ENCODE results near the gene ASB4.
A peak's percentile ranks its signal among the peaks of the same experiment; 100 is the strongest.
"Not testable (repeated sequence)": the region's sequence is repeated elsewhere in the genome, so short reads cannot be mapped to it uniquely, and the experiment has no call there.

Gene ASB4, protein sequence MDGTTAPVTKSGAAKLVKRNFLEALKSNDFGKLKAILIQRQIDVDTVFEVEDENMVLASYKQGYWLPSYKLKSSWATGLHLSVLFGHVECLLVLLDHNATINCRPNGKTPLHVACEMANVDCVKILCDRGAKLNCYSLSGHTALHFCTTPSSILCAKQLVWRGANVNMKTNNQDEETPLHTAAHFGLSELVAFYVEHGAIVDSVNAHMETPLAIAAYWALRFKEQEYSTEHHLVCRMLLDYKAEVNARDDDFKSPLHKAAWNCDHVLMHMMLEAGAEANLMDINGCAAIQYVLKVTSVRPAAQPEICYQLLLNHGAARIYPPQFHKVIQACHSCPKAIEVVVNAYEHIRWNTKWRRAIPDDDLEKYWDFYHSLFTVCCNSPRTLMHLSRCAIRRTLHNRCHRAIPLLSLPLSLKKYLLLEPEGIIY

DNA sequence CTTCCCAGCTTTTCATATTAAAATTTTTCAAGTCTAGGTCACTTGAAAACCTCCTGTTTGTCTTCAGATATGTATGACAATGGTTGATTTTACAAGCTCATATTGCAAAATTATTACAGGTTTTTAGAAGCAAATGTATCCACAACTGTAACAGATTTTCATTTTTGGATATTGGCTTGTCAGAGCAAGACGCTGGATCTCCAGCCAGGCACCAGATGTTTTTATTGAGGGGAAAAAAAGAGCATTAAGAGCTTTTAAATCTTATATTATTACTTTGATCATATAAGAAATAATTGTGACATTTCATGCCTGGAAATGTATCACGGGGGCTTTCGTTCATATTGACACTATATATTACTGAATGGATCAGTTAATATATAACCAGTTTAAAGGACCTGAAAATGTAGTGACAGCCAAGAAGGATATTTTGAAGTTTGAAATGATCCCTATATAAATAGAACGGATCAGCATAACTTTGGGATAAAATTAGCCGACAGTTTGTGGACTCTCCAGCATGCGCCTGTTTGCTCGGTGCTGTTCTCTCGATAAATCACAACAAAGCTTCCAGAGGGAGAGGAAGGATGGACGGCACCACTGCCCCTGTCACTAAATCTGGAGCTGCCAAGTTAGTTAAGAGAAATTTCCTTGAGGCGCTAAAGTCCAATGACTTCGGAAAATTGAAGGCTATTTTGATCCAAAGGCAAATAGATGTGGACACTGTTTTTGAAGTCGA is at the start of gene ASB4:
ASB4 (plus strand) TSS at position 553 of the 733 bp plus-strand sequence; CDS start at position 582, 29 bp downstream.
- DNase-seq = no peak

DNA sequence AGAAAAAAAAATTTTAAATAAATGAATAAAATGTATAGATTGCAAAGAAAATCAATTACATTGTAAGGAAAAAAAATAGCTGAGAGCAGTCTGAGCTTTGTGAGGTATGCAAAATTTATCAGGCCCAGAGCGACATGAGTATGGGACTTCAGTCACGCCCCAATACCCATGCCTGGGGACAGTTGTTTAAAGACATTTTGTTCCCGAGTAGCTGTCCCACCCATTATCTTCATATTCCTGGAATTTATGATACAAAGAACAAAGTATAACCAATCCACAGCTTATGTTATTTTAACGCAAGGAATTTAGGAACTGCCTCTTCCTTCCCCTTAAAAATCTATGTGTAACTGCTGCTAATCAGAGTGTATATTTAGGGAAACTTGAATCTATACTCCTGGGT is 49.3 kb upstream of the ASB4 start:
- no peak for DNase-seq

DNA sequence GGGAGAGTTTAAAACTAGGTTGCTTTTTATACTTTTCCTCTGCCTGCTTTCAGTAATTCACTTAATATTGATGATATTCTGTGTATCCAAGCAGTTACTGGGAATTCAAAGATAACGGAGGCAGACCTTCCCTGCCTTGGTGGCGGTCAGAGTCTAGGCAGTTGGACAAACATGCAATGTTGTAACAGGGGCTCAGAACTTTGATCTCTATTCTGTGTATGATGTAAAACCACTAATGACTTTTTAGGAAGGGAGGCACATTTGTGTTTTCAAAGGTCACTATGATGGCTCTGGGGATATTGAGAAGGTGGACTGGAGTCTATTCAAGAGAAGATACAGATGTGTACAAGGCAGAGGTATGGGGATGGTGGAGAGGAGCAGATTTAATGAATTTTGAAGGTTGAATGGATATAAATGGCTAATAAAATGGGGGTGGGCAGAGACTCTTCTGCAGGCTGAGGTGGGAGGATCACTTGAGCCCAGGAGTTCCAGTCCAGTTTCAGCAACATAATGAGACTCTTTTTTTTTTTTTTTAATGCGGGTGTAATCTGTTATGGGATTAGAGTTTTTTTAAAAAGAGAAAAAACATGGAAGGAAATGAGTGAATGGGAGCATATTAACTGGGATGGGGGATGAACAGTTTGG is 45.2 kb upstream of the ASB4 start:
- no peak for DNase-seq

DNA sequence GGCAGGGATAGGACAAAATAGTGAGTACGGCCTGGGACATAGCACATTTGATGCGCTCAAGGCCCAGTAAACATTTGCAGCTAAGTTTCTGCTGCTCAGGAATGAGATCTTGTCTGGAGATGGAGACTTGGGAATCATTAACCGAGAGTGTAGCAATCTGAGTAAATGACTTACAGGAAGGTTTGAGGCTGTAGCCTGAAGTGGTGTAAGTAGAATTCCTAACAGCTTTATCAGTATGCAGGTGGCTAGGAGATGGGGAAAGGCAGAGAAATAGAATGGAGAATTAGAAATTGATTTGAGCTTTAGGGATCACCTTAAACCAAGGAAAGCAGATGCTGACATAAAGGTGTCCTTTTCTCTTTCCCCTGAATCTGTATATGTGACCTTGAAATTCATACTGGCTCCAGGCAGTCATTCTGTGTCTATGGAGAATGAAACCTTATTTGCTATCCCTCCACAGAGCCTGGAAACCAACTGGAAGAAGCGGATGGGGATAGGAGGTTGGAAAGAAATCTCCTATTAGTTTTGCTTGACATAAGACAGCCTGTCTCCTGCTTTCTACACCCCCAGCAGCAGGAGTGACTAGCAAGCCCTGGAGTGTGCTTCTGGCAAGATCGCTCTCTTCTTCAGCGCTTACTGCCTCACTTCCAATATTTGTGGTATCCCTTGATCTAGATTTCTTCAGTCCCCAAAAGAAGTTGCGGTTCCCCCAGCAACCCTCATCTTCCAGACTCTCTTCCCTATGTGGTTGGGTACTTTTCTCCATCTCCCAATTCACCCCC is 44.5 kb upstream of the ASB4 start:
- no peak for DNase-seq

DNA sequence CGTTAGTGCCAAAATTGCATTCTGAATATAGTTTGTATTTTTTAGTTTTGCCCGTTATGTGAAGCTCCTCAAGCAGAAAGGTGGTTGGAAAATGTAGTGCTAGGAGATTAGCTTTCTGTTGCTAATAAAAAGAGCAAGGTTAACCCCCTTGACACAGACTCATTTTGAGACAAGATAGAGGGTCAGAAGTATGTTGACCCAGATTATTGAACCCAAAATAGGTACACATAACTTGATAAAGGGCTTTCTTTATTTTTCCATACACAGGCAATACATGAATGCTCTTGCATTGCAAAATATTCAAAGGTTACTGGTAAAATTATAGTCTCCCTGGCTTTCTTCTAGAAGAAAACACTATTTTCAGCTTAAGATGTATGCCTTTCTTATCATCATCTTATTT is 40.9 kb upstream of the ASB4 start:
- DNase-seq = no peak

DNA sequence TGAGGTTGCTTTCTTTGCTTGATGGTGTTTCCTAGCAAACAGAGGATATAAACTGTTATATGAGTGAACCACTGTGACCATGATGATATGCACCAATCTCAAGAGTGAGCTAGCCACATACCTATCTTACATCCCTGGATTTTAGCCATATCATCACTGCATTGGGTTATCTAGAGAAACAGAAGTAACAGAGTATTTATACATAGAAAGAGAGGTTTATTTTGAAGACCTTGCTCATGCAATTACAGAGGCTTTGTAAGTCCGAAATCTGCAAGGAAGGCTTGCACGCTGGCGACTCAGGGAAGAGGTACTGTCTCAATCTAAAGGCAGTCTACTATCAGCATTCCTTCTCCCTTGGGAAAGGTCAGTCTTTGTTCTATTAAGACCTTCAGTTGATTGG is 39.1 kb upstream of the ASB4 start:
- DNase-seq = no peak

DNA sequence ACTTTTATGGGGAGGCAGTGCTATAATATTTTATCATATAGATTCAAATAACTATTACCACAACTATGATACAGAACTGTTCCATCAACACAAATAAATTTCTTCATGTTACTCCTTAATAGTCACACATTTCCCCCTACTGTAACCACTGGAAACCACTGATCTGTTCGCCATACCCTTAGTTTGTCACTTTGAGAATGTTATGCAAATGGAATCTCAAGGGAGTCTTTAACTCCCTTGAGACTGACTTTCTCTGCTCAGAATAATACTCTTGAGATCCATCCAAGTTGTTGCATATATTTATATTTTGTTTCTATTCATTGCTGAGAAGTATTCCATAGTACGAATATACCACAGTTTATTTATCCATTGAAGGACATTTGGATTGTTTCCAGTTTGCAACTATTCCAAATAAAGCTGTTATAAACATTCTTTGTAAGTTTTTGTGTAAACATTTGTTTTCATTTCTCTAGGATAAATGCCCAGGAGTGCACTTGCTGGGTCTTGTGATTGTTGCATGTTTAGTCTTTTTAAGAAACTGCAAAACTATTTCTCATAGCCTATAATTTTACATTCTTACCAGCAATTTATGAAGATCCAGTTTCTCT is 31.2 kb upstream of the ASB4 start:
- no peak for DNase-seq

DNA sequence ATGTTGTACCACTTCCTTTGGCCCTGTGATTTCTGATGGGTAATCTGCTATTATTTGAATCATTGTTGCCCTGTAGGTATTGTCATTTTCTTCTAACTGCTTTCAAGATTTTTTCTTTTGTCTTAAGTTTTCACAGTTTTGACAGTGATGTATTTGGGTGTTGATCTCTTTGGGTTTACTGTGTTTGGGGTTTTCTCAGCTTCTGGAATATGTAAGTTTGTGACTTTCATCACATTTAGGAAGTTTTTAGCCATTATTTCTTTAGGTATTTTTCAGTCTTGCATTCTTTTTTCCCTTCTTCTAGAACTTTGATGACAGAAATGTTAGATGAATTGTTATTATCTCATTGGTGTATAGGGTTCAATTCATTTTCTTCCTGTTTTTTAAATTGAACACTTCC is 27.8 kb upstream of the ASB4 start:
- no peak for DNase-seq

DNA sequence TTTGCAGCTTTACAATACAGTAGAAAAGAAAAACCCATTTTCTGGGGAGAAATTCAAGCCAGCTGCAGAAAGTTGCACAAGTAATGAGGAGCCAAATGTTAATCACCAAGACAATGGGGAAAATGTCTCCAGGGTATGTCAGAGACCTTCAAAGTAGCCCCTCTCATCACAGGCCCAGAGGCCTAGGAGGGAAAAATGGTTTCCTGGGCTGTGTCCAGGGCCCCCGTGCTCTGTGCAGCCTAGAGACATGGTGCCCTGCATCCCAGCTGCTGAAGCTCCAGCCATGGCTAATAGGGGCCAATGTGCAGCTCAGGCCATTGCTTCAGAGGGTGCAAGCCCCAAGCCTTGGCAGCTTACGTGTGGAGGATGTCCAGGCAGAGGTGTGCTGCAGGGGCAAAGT is 25.1 kb upstream of the ASB4 start:
- not testable (repeated sequence) for DNase-seq

DNA sequence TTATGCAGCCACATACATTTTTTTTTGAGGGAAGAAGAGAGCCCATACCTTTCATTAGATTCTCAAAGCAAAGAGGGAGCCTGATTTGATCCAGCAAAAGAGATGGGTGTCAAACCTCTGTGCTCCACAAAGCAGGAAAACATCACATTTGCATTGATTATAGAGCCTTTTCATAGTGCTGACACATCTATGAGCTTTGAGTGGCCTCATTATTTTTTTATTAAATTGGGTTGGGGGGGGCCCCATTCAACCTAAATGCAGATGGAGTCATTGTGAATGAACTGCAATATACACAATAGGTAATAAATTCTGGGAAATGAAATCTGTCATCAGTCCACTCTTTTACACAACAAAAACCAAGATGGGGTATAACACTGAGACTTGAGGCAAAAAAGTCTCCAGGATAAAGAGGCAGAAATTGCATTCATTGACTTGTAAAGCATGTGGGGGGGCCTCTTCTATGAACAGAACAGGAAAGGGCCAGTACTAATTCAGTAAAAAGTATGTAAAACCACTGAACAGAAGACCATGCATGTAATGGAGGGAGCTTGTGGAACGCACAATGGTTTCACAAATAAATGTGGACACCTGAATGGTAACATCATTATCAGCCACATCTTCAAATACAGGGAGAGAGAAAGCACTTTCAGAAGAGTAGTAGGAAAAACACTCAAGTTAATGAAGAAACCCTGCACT is 17.7 kb upstream of the ASB4 start:
- no peak for DNase-seq

DNA sequence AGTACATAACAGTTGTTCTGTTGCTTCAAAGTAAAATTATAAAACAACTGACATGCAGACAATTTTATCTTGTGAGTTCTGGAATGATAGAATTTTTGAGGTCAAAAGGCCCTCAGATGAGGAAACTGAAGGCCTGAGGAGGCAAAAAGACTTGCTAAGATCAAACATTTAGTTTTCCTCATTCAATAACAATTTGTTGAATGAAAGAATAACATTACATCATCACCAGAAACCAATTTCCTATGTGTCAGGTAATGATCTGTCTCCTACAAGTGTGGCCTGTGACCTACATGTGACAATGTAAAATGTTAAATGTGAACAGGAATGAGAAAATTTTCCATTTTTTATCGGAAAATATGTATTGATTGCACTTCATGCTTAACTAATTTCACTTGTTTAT is 16.6 kb upstream of the ASB4 start:
- DNase-seq = no peak

DNA sequence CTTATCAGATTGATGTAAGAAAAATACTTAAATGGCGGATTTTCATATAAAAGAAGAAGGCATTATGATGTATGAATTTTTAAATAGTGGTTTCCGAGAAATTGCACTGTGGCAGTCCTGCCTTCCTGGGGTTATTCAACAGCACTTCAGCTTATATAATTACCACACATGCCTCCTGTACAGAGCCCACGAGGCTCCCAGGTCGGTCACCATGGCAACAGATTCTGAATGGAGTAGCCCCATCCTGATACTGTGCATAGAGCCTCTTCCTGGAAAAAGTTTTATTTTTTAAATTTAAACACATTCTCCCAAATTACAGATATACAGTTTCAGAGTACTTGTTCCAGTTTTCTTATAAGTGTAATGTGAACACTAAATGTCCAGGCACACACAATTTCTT is 15.9 kb upstream of the ASB4 start:
- DNase-seq = no peak

DNA sequence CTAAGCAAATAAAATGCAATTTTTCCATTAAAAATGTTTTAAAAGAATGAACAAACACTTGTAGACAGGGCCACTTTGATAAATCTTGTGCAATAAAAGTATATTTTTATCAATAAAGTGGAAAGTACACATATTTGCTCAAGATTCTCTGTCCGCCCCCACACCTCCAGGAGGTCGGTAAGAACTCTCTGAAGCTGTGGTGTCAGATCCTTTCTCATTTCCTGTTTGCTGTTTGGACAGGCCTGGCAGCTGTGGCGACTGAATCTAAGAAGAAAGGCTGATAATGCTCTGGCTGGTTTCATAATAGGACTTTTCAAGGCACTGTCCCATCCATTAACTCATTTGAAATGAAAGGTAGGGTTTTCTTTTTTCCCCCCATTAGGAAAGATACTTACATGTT is 15.3 kb upstream of the ASB4 start:
- no peak for DNase-seq

DNA sequence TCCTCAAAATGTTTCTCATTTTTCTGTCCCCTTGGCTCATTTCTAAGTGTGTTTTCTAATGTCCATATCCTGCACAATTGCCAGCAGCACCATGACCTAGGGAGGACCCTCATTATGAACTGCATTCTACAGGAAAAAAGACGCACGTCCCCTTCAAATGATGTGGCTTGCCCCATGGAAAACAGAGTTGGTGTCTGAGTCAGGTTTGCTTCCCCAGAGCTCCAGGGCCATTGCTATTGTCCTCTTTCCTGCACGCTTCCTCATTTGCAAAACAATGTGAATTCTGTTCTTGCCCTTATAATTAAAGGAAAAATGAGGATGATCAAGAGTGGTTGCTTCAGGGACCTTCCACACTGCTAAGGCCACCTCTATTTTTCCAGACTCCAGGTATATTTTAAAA is 14.7 kb upstream of the ASB4 start:
- DNase-seq = no peak

DNA sequence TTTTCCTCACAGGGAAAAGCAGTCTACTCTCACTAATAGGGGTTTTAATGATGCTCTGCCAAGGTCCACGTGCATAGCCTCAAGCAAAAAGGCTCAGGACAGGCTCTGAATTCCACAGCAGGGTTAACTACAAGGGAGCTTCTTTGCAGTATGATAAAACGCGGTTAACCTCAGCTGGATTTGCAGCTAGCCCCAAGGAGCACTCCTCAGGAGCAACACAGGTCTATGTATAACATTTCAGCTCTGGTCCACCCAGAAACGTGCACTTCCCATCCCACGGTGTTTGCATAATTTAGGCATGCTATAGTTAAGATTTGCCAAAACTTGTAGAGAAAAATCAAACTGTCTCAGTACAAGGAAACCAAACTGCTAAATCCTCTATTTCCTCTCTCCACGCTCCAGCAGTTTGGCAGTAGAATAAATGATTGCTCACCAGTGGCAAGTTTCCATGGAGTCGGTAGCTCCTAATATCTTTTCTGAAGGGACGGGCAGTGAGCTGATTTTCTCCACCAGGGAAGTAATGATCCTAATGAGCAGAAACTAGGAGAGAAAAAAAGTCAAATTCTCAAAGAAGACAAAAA is 13.1 kb upstream of the ASB4 start:
- DNase-seq = no peak

DNA sequence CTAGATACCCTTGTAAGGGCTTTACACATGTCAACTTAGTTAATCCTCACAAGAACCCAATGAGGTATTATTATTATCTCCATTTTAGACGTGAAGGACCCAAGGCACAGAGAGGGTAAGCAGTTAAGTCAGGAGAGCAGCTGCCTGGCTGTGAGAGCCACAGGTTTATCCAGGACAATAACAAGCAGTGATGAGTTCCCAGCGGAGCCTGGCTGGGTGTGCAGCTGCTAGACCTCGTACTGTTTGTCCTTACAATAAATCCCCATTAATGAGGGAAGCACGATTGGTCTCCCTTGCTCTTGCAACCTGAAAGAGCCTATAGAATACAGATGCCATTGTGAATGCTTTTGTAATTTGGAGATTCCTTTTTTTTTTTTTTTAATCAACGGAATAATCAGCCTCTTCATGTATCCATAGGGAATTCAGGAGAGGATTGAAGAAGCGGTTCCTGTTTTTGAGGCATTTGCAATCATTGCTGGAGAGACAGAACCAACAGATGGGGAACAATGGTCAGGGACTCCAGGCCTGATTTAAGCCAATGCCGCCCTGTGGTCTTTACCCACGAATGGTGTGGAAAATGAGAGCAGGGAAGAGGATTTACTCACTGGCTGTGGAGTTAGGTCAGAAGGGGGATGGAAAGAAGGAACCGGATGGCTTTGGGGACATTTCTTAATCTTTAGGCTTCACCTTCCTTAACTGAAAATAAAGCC is 12.3 kb upstream of the ASB4 start:
- DNase-seq = no peak

DNA sequence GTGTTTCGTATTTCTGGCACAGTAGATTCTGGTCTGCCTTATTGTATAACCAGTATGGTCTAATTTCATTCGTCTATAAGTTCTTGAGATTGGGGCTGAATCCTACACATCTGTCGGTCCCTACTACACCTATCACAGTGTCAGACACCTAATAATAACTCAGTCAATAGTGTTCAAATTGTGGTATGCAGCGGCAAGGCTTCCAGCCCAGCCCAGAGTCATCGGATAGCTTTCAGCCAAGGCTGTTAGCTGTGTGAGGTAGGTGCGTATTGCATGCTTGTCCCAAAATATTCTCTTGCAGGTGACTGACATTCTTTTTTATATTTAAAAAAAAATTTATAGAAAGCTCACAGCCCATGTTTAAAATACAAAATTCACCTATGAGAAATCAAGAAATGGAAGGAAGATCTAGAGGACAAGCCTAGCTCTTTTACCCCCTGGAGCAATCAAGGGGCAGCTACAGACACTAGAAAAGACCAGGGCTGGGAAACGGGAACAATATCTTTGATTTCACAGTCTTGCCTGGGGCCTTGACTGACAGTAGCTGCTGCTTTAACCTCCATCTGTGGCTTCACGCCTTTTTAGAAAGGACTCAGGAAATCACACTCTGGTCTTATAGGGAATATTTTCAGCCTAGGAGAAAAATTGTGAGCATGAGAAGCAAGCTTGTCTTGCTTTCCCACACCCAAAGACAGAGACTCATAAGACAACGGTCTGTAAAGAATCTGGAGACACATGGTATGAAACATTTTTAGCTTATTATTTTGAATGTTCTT is 9.5 kb upstream of the ASB4 start:
- no peak for DNase-seq

DNA sequence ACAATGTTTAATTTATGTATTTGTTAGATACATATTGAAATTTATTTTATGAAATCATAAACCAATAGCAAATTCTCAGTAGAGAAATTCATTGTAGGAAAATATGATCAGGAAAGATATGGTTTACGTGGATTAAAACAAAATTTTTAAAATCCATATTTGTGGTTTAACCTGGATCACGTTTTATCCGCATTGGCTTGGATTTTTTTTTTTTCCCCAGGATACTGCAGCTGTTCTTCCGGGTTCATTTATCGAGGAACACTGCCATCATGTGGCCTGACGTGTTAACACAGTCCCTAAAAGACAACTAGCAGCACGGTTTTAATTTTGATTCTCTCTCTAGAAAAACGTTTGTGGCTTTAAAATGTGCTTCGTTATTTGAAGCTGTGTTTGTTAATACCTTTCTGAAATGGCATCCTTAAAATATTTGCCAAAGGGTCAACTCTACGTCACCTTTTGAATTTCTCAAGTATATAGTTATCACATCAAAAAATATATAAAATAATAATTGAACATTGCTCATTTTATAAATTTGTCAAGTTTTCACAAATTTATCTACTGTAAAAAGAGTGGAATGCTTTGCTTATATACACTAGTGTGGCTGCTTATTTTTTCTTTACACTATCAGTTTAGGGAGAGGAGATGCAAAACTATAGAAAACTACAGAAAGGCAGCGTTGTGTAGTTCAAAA is 8.7 kb upstream of the ASB4 start:
- DNase-seq = peak; percentile 10

DNA sequence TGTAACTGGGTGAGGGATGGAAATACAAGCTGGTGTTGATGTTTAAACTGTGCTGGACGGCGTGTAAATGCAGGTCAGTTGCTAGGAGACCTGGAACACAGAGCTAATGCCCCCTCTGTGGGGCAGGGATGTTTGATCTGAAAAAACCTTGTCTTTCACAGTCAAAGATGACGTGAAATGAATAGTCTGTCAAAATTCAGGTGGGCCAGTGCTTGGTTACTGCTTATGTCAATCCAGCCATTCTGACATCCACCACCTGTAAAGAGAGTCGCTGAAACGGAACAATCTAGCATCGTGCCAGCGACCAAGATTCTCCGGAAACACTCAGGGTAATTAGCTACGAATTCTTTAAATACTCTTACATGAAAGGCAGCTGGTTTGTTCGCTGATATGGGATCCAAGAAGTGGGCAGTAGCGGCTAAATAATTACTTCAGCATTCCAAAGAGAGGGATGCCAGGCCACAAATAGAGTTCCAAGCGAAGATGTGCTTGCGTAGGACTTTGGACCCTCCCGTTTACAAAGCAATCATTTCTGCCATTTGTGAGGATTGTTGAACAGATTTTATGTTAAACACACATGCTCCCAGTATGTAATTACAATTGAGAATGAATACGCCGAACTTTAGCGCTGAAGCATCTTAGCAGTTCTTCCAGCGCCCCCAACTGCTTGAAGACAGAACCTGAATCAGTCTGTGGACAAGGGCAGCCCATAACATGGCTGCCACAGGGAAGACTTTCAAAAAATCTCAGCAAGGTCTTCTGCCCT is 7.3 kb upstream of the ASB4 start:
- no peak for DNase-seq

Measured in activated CD4-positive, alpha-beta T cell treated with anti-CD3 and anti-CD28 coated beads for 1 hour (primary cell).